HG02840 (cell line): Measurements from ENCODE around the gene CAV1.

Experiments used
- ATAC-seq: cut with Tn5 transposase; IDR thresholded peaks from one replicate; pipeline ENCODE4 v1.9.1; 2021; ENCODE audit warnings: mild to moderate bottlenecking, moderate library complexity, moderate number of reproducible peaks; ENCODE audit not compliant: unreplicated experiment, low FRiP score

Gene CAV1

DNA sequence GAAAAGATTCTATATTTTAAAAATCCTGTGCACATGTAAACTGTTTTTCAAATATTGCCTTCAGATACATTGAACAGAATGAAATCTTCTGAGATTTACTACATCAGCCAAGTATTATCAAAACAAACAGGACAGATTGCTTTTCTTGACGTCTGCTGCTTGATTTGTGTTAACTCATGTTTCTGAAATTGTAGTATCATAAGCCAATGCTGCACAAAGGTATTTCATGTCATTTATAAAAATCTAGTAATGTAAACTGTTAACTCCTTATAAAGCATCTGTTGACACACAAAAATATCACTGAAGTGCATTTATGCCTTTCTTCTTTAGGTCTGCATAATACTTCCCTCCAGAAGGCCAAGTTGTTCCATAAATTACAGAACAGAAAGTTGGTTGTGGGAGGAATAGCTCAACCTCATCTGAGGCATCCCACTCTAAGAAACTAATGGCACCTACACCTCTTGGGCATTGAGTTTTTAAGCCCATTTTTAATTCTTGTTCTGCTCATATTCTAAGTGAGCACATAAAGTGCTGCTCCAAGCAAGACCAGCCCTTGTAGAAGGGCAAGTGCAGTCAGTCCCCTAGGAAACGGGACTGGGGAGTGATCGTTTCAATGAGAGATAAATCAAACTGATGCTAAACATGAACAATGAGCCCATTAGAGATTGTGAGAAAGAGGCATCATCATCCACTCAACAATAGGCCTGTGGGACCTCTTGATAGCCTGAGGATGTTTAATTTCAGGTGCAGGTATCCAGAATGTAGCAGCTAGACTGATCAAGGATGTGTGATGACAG, 28.5 kb downstream of the CAV1 start:
- ATAC-seq, result no peak

DNA sequence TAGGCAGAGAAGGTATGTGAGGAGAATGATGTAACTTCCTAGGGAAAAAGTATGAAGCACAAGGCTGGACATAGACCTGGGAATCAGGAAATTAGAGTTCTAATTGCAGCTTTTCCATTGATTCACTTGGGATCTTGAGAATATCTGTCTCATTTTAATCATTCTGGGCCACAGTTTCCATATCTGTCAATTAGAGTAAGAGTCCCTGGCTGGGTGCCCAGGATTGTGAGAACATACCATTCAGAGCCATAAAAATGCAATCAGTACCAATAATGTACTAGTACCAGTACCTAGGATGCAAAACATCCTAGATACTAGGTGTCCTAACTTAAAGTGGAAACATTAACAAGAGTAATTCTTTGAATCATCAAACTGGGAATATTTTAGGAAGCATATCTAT, 29.6 kb downstream of the CAV1 start:
- no peak for ATAC-seq

DNA sequence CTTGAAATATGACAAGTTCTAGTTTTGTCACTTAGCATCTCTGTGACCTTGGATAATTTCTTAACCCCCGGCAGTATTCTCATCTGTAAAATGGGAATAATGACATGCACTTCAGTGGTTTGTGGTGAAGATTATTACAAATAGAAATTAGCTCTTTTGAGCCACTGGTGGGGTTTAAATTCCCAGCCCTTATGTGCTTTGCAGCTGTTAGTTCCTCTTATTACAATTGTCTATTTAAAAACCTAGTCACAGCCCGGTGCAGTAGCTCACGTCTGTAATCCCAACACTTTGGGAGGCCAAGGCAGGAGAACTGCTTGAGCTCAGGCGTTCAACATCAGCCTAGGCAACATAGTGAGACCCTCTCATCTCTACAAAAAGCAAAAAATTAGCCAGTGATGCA, 30.1 kb downstream of the CAV1 start:
- ATAC-seq, result no peak

DNA sequence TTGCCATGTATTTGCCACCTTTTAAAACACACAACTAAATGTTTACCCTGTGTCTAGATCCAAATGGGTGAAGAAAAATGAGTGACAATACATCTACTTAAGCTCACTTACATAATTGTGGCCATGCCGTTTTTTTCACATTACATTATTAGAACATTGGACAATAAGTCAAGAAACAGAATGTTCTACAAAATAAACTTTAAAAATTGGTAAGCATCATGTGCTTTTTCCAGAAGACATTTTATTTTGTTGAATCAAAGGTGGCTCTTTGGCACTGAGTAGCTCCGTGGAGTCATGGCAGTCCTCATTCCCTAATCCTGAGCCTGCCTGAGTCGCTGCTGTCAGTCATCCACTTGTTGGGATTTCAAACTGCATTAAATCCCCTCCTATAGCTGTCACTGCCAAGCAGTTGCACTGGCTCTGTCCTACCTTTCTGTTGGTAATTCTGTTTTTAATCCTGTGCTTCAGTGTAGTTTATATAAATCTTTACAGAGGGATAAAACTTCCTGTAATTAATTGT, 32.3 kb downstream of the CAV1 start:
- no peak for ATAC-seq

DNA sequence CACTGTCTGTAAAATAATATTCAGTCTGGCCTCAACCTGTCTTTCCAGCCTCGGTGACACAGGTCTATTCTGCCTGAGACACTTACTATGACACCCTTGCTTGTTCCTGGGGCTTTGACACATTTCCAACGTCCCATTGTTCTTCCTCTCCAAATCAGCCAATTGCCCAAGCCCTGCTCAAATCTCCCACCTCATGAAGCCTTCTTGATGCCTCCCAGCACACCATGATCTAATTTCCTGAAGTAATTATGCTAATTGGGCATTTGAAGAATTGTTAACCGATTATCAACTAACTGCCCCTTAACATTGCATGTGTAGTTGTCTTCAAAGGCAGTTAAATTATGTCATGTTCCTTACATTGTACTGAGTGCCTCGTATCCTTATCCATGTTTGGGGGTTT, 33.1 kb downstream of the CAV1 start:
- no peak for ATAC-seq

DNA sequence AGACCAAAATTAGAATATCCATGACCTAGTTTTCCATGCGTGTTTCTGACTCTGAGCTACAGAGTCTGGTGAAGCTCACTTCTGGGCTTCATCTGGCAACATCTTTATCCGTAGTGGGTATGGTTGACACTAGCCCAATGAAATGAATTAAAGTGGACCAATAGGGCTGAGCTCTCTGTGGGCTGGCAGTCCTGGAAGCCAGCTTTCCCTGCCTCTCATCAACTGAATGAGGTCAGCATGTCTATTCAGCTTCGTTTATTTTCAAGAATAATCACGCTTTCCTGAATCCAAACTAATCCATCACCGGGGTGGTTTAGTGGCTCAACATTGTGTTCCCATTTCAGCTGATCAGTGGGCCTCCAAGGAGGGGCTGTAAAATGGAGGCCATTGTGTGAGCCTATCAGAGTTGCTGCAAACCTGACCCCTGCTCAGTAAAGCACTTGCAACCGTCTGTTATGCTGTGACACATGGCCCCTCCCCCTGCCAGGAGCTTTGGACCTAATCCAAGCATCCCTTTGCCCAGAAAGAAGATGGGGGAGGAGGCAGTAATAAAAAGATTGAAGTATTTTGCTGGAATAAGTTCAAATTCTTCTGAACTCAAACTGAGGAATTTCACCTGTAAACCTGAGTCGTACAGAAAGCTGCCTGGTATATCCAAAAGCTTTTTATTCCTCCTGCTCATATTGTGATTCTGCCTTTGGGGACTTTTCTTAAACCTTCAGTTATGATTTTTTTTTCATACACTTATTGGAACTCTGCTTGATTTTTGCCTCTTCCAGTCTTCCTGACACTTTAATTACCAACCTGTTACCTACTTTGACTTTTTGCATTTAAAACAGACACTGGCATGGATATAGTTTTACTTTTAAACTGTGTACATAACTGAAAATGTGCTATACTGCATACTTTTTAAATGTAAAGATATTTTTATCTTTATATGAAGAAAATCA, 35.5 kb downstream of the CAV1 start:
- ATAC-seq, result no peak

DNA sequence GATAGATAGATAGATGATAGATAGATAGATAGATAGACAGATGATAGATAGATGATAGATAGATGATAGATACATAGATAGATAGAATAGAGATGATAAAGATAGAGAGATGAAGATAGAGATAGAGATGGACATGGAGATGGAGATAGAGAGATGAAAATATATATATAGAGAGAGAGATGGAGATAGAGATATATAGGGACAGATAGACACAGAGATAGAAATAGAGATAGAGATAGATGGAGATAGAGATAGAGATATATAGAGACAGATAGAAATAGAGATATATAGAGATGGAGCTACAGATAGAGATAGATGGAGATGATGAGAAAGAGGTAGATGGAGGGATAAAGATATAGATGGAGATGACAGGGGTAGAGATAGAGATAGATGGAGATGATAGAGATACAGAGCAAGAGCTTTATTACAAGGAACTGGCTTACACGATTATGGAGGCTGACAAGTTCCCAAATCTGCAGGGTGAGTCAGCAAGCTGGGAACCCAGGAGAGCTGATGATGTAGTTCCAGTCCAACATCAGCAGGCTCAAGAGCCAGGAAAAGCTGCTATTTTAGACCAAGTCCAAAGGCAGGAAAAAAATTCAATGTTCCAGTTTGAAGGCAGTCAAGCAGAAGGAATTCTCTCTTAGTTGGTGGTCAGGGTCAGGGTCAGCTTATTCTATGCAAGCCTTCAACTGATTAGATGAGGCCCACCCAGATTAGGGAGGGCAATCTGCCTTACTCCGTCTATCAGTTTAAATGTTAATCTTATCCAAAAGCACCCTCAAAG, 37.1 kb downstream of the CAV1 start:
- ATAC-seq, result no peak

DNA sequence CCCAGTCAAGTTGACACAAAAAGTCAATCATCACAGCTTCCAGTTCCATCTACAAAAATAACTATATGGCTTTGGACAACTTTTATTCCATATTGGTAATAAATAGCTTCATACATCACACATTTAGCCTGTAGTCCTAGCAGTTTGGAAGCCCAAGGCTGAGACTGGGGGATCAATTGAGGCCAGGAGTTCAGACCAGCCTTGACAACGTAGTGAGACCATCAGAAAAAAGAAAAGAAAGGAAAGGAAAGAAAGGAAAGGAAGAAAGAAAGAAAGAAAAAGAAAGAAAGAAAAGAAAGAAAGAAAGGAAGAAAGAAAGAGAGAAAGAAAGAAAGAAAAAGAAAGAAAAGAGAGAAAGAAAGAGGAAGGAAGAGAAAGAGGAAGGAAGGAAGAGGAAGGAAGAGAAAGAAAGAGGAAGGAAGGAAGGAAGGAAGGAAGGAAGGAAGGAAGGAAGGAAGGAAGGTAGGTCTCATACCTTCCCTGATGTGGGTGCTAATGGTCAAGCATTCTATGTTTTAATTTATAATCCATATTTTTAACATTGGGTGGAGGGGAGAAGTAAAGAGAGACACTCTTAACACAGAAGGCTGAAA, 37.8 kb downstream of the CAV1 start:
- ATAC-seq, result no peak

DNA sequence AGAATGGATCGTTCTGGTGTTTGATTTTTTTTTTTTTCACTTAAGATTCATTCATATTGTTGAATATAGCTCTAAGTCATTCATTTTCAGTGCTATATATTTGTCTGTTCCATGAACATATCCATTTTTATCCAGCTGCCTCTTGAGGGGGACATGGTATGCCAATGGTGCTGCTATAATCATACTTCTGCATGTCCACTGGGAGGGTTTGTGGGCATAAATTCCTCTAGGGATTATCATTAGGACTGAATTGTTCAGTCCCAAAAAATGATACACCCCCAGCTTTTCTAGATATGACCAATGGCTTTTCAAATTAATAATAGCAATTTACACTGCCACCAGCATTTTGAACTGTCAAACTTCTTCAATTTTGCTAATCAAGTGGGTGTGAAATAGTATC, 41.1 kb downstream of the CAV1 start:
- no peak for ATAC-seq

DNA sequence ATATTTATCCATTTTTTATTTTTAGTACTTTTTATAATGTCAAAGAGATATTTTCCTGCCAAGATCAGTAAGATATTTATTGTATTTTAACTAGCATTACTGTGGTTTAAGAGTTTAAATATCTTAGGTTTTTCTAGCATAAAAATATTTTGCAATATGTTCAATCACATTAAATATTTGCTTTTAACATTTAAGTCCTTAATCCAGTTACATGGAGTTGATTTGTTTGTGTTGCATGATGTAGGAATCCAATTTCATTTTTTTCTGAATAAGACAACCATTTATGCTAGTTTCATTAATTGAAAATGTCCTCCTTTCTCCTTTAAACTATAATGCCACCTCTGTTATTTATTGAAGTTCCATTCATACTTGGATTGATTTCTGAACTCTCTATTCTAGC, 41.8 kb downstream of the CAV1 start:
- no peak for ATAC-seq

DNA sequence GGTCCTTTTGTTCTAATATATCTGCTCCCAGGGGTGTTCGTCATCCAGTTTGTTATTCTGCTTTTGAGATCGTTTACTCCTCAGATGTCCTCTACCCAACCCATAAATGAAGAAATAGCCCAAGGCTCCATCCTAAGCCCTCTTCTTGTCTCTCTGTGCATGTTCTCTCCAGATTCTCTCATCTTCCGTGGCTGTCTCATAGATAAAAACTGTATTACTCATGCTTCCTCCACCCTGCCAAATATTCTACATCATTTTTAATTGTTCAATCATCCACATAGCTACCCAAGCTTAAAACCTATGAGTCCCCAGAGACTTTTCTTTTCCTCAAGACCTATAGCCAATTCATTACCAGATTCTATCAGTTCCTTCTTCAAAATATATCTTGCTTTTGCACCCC, 44.9 kb downstream of the CAV1 start:
- no peak for ATAC-seq

DNA sequence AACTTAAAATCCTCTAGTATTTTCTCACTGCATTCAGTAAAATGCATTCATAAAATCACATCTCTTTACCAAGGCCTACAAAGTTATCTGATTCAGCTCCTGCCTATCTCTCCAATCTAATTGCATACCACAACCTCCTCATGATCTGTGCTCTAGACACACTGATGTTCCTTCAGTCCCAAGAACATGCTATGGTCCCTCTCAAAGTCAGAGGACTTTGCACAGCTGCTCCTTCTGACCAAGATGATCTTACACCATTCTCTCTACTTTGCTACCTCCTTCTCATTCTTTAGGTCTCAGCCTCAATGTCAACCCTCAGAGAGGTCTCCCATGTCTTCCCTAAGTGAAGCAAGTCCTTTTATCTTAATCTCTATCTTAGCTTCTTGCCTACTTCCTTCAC, 45.5 kb downstream of the CAV1 start:
- ATAC-seq, result no peak

DNA sequence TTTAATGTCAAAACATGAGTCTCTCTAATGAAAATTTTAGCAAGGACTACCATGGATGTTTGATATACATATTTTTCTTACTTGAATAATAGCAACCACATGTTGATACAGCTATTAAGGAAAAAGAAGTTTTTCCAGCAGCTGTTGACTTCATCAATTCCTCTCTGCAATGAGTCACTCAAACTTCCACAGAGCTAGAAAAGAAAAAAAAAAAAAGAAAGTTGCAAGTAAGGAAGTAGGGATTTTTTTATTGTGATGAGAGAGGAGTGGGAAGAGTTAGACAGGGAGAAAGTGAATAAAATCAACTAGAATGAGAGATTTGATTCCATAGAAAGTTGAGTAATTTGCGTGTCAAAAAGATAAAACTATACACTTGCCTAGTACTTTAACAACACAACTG, 46.2 kb downstream of the CAV1 start:
- no peak for ATAC-seq

DNA sequence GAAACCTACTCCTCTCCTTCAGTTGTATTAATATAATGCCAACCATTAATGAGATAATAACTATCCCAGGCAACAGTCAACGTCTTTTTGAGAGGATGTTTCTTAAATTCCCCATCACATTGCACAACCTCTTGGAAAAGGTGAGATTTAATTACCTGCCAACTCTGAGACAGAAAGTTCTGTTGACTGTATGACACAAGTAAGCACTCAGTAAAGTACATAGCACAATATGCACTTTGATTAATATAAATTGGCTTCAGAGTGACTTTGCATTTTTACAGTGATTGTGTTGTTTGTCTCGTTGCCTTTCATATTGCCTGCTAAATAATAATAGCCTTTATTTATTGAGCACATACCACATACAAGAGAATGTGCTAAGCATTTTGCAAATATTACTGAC, 46.7 kb downstream of the CAV1 start:
- no peak for ATAC-seq

DNA sequence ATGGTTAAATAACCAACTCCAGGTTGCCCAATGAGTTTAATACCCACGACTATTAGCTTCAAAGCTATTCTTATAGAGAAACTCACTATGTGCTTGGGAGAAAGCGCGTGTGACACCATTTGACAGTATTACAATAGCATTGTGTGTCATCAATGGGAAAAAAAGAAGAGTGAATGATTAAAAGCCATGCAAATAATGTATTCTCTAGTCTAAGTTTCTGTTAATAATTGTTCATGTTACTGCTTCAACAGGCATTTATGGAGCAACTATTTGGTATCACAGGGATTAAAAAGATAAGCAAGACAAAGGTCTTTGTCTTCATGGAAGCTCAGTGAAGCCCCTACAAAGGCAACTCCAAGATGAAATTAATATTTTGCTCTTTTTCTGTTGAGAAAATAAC, 47.2 kb downstream of the CAV1 start:
- no peak for ATAC-seq

DNA sequence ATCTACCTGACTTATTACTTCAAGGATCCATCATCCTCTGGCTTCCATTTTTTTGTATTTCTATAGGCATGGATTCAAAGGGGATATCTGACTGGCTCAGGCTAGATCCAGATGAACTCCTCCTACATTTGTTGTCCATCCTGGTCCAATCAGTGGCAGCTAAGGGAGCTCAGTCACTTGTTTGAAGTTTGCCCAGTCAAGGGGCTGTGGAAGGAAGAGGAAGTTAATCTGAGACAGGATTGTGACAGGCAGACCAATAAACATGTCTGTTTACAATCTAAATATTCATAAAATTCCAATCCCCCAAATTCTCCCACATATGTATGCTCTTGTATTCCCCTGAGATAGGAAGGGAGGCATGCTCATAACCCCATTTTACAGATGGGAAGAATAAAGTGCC, 48.7 kb downstream of the CAV1 start:
- ATAC-seq, result no peak

DNA sequence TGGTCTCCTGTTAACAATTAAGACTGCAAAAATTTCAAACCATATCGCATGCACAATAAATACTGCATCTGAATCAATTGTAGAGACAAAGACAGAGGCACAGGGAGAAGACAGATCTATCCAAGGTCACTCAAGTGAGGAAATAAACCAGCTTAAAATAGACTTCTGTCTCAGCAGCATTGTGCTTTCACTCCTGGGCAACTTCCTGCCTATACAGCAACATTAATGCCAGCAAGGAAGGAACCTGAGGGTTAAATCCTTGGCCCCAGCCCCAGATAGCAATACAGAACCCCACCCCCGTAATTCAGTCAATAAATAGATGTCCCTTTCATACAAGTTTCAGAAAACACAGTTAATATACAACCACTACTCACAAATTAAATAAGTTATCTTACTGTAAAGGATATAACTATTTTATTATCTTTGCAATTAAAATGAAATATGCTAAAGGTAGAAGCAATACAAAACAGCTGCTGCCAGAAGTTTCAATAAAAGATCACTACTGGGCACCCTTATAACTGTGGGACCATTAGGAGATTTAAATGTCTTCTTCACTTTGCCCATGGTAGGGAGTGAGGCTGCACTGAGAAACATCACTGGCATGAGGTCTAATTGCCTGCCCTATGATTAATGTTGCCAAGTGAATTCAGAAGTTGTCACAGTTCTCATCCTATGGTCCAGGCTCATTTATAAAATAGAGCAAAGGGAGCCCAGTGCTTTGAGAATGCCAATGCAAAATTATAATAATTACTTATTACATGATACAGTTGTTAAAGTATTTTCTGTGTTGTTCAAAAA, 49.4 kb downstream of the CAV1 start:
- ATAC-seq, result no peak

DNA sequence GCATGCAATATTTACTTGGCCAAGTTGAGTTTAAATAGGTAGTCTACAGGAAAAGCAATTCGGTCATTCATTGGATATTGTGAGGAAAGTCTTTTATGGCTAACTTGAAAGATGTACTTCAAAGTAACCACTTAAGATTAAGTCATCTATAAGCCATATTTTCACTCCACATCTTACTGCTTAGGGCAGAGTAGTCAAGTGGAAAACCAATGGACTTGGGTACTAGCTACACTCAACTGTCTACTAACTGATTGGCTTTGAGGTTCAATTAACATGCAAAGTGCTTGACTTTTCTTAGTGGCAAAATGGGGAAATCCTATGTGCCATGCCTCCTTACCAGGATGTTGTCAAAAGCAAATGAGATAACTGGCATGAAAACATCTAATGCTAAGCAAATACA, 51.0 kb downstream of the CAV1 start:
- ATAC-seq, result no peak
